ENCODE results near the gene PRX. TPM values are rescaled to one million over a fixed set of nuclear protein-coding genes. Genes with fewer than 3 reads are reported as not detected.
"Not testable (repeated sequence)": the region's sequence is repeated elsewhere in the genome, so short reads cannot be mapped to it uniquely, and the experiment has no call there.

Gene PRX
- total RNA-seq, 6 experiments from 2014 or later, result 0.37 to 0.99 (median 0.60) TPM

DNA sequence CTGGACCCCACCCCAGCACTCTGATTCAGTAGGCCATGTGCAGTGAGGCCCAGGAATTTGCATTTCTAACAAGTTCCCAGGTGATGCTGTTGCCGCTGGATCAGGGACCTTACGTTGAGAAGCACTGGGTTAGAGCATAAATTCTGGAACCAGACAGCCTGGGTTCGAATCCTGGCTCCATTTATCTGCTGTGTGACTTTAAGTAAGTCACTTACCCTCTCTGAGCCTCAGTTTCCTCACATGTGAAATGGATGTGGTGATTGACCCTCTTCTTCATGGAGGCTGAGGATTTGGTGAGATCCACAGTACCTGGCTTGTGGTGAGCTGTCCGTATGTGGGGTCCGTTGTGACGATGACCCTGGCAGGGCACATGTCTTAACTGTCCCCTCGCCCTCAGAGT is 39.1 kb downstream of the PRX start:
- DNase-seq (no peak), ATAC-seq (no peak)
- TF ChIP-seq, protein P1, sequence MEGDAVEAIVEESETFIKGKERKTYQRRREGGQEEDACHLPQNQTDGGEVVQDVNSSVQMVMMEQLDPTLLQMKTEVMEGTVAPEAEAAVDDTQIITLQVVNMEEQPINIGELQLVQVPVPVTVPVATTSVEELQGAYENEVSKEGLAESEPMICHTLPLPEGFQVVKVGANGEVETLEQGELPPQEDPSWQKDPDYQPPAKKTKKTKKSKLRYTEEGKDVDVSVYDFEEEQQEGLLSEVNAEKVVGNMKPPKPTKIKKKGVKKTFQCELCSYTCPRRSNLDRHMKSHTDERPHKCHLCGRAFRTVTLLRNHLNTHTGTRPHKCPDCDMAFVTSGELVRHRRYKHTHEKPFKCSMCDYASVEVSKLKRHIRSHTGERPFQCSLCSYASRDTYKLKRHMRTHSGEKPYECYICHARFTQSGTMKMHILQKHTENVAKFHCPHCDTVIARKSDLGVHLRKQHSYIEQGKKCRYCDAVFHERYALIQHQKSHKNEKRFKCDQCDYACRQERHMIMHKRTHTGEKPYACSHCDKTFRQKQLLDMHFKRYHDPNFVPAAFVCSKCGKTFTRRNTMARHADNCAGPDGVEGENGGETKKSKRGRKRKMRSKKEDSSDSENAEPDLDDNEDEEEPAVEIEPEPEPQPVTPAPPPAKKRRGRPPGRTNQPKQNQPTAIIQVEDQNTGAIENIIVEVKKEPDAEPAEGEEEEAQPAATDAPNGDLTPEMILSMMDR (IDR thresholded peaks at IDR 0.05), result no peak
- no peak for TF ChIP-seq POLR2A (IDR thresholded peaks at IDR 0.05)
- H3K9me3 ChIP-seq, result no peaks in the 10 kb centered on the region
- H3K36me3 ChIP-seq, result peaks cover 0 to 25% (median 2%) of the 10 kb centered on the region in 4 donors
- intact Hi-C loops (cut with DNase I), result no loop called here
- H3K27ac ChIP-seq, result no peak overlapping the region
- no CpG with 5 or more reads among the region's 7 CpGs for WGBS (ENCODE audit: insufficient coverage, low coverage, low lambda C conversion rate, missing lambda C conversion rate)
- H3K27me3 ChIP-seq, result no peaks in the 10 kb centered on the region
- no peak overlapping the region for H3K4me3 ChIP-seq
- H3K4me1 ChIP-seq, result no peaks in the 10 kb centered on the region

DNA sequence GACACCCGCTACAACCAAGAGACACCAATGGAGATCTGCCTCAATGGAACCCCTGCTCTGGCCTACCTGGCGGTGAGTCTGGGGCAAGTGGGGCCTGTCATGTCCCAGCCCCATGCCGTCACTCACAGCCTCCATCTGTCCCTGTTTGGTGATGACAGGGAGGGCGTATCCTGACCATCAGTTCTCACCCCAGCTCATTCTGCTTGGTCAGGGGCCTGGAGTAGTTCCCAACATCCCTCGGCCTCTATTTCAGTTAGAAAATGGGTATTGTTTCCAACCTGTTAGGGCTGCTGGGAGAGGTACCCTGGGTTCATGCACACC is 41.4 kb downstream of the PRX start:
- Histone ChIP-seq H3K27ac (no peak overlapping the region), H3K36me3 (peaks cover 0 to 31% (median 3%) of the 10 kb centered on the region in 4 donors), H3K4me3 (no peak overlapping the region), H3K27me3 (no peaks in the 10 kb centered on the region), H3K4me1 (no peaks in the 10 kb centered on the region), H3K9me3 (no peaks in the 10 kb centered on the region)
- WGBS (ENCODE audit: insufficient coverage, low coverage, low lambda C conversion rate, missing lambda C conversion rate), result 100% methylated on average over 3 of the region's 5 CpGs
- intact Hi-C loops (cut with DNase I), result no loop called here
- ATAC-seq (no peak), DNase-seq (no peak)
- no peak for TF ChIP-seq POLR2A (IDR thresholded peaks at IDR 0.05)
- TF ChIP-seq, protein P1 (IDR thresholded peaks at IDR 0.05), result no peak

DNA sequence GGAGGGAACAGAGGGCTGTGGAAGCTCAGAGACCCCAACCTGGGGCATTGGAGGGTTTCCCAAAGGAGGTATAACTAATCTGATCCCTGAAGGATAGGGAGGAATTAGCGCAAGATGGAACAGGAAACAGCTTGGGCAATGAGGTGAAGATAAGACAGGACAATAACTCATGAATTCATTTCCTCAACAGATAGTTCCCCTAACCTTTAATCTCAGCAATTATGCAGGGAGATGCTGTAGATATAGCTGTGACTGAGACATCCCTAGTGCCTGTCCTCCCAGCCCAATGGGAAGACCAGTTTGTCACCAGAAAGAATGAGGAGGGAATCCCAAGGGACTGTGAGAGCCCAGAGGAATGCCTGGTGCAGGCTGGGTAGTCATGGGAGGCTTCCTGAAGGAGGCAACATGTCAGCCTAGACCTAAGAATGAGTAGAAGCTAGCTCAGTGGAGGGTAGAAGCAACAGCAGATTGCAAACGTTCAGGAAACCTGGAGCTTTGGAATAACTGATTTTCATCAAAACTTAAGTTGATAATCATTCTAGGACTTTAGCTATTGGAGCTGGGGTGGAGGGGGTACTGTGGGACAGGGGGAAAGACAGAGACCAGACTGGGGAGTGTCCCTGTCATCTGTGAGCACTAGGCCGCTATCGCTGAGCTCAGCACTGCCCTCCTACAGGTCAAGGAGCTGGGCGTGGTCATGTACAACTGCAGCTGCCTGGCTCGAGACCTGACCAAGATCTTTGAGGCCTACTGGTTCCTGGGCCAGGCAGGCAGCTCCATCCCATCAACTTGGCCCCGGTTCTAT is 42.0 kb downstream of the PRX start:
- Histone ChIP-seq H3K4me1 (no peaks in the 10 kb centered on the region), H3K27ac (no peak overlapping the region), H3K27me3 (no peaks in the 10 kb centered on the region), H3K4me3 (no peak overlapping the region), H3K9me3 (no peaks in the 10 kb centered on the region), H3K36me3 (peaks cover 0 to 31% (median 5%) of the 10 kb centered on the region in 4 donors)
- intact Hi-C loops (cut with DNase I), result no loop called here
- DNase-seq, result no peak
- 100% methylated on average over 1 of the region's 7 CpGs for WGBS (ENCODE audit: insufficient coverage, low coverage, low lambda C conversion rate, missing lambda C conversion rate)
- TF ChIP-seq, protein P1 (IDR thresholded peaks at IDR 0.05), result no peak
- TF ChIP-seq POLR2A (IDR thresholded peaks at IDR 0.05), result no peak
- no peak for ATAC-seq

DNA sequence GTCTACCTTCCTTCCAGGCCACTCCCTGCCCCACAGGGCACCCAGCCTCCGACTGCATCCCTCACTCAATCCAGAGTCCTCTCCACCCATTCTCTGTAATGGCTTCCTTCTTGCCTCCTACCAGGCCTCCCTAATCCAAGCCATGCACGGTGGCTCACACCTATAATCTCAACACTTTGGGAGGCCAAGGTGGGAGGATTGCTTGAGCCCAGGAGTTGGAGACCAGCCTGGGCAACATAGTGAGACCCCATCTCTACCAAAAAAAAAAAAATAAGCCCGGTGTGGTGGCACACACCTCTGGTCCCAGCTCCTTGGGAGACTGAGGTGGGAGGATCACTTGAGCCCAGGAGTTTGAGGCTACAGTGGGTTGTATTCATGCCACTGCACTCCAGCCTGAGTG is 42.9 kb downstream of the PRX start:
- H3K36me3 ChIP-seq, result peaks cover 0 to 31% (median 5%) of the 10 kb centered on the region in 4 donors
- ATAC-seq; DNase-seq; H3K27ac ChIP-seq; H3K4me1 ChIP-seq; H3K27me3 ChIP-seq; intact Hi-C loops (cut with DNase I); H3K4me3 ChIP-seq; H3K9me3 ChIP-seq: not testable (repeated sequence)
- WGBS (ENCODE audit: insufficient coverage, low coverage, low lambda C conversion rate, missing lambda C conversion rate), result 100% methylated on average over 2 of the region's 3 CpGs

DNA sequence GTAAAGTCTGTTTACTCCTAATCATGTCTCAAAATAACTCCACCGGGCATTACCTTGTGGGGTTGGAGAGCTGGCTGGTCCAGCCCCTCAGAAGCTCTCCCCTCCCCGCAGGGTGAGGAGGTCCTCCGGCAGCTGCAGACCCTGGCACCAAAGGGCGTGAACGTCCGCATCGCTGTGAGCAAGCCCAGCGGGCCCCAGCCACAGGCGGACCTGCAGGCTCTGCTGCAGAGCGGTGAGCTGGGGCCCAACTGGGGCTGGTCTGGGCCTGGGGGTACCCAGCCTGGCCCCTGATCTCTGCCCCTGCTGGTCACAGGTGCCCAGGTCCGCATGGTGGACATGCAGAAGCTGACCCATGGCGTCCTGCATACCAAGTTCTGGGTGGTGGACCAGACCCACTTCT is 43.4 kb downstream of the PRX start:
- no CpG with 5 or more reads among the region's 12 CpGs for WGBS (ENCODE audit: insufficient coverage, low coverage, low lambda C conversion rate, missing lambda C conversion rate)
- H3K4me3 ChIP-seq, result no peak overlapping the region
- peaks cover 0 to 31% (median 5%) of the 10 kb centered on the region in 4 donors for H3K36me3 ChIP-seq
- no peaks in the 10 kb centered on the region for H3K27me3 ChIP-seq
- no peaks in the 10 kb centered on the region for H3K4me1 ChIP-seq
- ATAC-seq (no peak), DNase-seq (no peak)
- H3K9me3 ChIP-seq, result no peaks in the 10 kb centered on the region
- H3K27ac ChIP-seq, result no peak overlapping the region
- intact Hi-C loops (cut with DNase I), result no loop called here
- TF ChIP-seq, protein P1 (IDR thresholded peaks at IDR 0.05), result no peak
- TF ChIP-seq POLR2A (IDR thresholded peaks at IDR 0.05), result no peak
